HG03095 (cell line): Measurements from ENCODE around the gene SHANK1.
"Not testable (repeated sequence)": the region's sequence is repeated elsewhere in the genome, so short reads cannot be mapped to it uniquely, and the experiment has no call there.

Experiments used
- ATAC-seq: cut with Tn5 transposase; IDR thresholded peaks from one replicate; pipeline ENCODE4 v1.9.1; 2021; ENCODE audit warnings: moderate library complexity; ENCODE audit not compliant: unreplicated experiment

Gene SHANK1

GRCh38 chr19:50640368-50640767, 79.2 kb downstream of the SHANK1 start:
- ATAC-seq = no peak

DNA sequence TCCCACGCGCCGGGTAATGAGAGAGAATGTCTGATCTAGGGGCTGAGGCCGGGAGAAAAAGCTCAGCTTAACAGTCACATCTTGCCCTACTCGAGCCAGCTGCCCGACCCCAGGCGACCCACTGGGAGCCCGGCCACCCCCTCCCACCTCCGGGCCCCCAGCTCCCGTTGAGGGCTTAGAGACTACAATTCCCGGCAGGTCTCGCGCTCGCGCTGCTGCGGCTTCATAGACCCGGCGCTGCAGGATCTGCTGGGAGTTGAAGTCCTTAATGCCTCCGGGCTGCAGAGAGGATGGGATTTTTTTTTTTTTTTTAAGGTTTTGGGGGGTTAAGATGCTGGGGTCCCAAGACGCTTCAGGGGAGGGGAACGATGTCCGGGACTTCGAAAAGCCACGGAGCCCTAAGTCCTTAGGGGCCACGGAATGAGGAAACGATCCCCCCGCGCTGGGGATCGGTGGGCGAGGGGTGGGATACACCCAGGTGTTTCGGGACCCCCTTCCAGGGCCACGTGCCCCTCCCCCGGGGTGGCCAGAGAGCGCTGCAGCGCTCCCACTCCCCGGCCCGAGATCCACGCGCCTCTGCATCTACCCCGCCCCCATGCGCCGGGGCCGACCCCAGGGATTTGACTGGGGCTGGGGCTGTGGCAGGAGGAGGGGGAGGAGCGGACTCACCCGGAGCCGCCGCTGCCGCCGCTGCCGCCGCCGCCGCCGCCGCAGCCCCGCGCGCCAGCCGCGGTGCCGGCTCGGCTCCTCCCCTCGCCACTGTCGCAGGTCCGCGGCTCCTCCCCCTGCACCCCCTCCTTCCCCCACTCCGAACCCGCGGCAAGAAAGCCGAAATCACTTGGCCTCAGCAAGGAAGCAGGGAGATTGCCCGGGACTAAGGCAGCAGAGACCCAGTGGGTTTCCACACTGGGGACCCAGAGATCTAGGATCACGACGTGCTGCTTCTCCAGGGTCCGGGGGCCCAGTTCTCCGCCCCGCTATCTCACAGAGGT, 80.2 kb downstream of the SHANK1 start, which contains the start of gene SYT3:
TSS of gene SYT3 (minus strand) at position 761 of the 992 bp plus-strand sequence. CDS start 2,470 bp downstream, outside the sequence.
- ATAC-seq = no peak

DNA sequence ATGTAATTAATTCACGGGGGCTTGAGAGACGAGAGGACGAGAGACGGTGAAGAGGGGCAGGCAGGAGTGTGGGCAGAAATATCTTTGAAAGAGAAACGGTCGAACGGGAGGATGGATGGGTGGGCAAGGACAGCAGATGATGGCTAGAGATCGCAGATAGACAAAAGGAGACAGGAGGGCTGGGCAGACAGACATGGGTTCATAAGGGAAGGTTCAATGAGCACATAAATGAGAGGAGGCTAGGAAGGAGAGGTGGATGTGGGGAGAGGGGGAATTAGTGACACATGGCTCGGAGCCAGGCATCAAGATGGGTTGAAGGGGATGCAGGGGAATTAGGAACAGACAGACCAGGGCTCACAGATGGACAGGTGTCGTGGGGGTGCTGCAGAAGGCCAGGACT, 81.0 kb downstream of the SHANK1 start:
- no peak for ATAC-seq

- ATAC-seq = no peak
These were observed 83.1 kb downstream of the SHANK1 start for GRCh38 chr19:50636317-50637085.

GRCh38 chr19:50633973-50634372, 85.6 kb downstream of the SHANK1 start:
- no peak for ATAC-seq

DNA sequence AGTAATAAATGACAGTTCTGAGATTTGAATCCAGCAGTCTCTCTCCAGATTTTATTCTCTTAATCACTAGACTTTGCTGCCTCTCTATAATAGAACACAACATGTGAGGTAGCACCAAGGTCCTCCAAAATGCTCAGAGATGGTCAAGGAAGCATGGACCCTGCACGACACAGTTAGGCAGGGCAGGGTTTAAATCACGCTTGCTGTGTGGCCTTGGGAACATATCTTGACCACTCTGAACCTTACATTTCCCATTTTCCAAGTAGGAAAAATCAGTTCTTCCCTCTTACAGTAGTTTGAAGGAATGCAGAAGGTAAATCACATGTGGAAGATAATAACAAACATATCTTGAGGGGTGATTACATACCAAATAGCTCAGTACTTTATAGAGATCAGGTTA, 86.2 kb downstream of the SHANK1 start:
- ATAC-seq = no peak

DNA sequence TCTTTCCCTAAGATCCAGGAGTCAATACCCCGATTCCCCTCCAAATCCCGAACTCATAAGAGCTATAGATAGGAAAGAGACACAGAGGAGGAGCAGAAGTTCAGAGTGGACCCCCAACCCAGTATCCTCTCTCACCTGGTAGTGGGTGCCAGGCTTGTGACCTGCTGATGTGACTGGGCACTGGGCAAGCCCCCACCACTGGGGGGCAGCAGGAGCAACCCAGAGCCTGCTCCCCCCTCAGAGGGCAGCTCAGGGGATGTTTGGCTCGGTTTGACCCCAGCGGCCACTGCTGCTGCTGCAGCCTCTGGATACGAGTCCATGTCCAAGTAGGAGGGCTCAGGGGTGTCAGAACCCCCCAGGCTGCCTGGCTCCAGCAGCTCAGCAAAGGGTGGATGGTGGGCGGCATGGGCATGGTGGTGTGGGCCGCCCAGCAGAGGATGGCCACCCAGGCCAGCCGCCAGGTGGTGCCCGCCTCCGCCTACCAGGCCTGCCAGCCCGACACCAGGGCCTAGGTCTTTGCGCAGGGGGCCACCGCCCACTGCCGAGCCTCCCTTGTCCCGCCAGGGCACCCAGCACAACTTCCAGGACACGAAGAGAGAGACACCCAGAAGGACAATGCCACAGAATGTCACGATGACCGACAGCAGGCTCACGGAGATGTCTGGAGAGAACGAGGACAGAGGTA, 87.3 kb downstream of the SHANK1 start:
- no peak for ATAC-seq

DNA sequence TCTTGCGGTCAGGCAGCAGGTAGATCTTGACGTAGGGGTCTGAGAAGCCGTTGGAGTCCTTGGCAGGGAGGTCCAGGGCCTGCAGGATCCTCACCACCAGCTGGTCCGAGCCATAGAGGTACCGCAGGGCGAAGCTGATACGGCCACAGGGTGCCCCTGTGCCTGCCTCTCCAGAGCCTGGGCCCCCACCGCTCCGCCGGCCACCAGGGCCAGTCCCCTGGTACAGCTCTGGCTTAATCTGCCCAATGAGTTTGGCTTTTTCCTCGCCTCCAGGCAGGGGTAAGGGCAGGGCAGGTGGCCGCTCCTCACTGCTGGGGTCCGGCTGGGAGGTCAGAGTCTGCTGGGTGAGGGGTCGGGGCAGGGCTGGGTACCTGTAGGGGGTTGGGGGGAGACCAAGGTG, 89.8 kb downstream of the SHANK1 start:
- no peak for ATAC-seq

- ATAC-seq = no peak
These were observed 90.4 kb downstream of the SHANK1 start for GRCh38 chr19:50629194-50629593.

DNA sequence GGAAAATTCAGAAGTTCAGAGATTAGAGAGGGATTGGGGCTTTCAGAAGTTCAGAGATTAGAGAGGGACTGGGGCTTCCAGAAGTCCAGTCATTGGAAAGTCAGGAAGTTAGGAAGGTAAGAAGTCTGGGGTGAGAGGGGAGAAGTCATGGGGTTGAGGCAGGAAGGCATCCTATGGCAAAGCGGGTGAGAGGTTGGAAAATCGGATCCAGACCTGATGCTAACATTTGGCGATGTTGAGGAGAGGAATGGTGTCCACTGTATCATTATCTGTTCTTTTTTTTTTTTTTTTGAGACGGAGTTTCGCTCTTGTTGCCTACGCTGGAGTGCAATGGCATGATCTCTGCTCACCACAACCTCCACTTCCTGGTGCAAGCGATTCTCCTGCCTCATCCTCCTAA, 91.1 kb downstream of the SHANK1 start:
- no peak for ATAC-seq

GRCh38 chr19:50628146-50628545, 91.5 kb downstream of the SHANK1 start:
- no peak for ATAC-seq

DNA sequence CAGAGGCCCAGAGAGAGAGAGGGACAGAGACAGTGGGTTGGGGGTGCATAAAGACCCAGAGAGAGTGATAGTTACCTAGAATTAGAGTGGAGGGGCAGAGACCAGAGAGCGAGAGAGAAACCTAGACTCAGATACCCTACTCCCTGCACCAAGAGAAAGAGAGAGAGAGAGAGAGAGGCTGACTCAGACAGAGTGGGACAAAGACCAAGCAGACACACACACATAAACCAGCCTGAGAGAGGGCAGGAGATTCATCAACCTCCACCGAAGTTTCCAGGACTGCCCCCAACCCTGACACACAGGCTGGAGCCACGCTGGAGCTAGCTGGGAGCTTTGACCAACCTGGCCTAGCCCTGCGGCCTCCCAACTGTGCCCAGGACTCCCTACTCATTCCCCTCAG, 92.8 kb downstream of the SHANK1 start:
- no peak for ATAC-seq

- no peak for ATAC-seq
These were observed 93.6 kb downstream of the SHANK1 start for GRCh38 chr19:50626011-50626410.

GRCh38 chr19:50624949-50625600, 94.5 kb downstream of the SHANK1 start:
- ATAC-seq = no peak

DNA sequence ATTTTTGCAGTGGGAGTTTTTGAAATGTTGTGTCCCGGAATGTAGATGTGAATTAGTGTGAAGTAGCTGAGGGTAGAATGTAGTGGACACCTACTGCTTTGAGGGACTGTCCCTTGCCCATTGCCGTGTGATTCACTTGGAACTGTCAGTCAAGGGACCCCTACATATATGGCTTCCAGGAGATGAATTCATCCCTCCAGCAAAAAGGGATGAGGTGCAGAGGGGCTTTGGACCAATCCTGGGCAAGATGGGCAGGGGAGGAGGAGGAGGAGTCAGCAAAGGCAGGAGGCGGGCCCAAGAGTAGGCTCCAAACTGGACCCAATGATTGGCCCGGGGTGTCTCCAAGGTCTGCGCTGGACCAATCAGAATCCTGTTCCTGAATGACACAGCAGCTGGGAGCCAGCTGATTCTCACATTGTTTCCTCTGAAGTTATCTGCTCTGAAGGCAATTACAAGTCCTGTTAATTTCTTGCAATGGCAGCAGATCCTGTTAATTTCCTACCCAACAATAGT, 99.2 kb downstream of the SHANK1 start:
- not testable (repeated sequence) for ATAC-seq

- not testable (repeated sequence) for ATAC-seq
These were observed 100.4 kb downstream of the SHANK1 start for GRCh38 chr19:50619184-50619583.

DNA sequence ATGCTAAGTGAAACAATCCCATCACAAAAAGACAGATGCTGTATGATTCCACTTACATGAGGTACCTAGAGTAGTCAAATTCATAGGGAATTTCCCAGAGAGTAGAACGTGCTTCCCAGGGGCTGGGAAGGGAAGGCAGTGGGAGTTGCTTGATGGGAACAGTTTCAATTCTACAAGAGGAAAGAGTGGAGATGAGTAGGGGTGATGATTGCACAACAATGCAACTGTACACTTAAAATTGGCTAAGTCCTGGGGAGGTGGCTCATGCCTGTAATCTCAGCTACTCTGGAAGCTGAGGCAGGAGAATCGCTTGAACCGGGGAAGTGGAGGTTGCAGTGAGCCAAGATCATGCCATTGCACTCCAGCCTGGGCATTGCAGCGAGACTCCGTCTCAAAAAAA, 101.2 kb downstream of the SHANK1 start:
- not testable (repeated sequence) for ATAC-seq

GRCh38 chr19:50612504-50613404, 106.8 kb downstream of the SHANK1 start:
- ATAC-seq = not testable (repeated sequence)
